ENCODE results near the gene AP3B1.

The AP3B1 gene, protein sequence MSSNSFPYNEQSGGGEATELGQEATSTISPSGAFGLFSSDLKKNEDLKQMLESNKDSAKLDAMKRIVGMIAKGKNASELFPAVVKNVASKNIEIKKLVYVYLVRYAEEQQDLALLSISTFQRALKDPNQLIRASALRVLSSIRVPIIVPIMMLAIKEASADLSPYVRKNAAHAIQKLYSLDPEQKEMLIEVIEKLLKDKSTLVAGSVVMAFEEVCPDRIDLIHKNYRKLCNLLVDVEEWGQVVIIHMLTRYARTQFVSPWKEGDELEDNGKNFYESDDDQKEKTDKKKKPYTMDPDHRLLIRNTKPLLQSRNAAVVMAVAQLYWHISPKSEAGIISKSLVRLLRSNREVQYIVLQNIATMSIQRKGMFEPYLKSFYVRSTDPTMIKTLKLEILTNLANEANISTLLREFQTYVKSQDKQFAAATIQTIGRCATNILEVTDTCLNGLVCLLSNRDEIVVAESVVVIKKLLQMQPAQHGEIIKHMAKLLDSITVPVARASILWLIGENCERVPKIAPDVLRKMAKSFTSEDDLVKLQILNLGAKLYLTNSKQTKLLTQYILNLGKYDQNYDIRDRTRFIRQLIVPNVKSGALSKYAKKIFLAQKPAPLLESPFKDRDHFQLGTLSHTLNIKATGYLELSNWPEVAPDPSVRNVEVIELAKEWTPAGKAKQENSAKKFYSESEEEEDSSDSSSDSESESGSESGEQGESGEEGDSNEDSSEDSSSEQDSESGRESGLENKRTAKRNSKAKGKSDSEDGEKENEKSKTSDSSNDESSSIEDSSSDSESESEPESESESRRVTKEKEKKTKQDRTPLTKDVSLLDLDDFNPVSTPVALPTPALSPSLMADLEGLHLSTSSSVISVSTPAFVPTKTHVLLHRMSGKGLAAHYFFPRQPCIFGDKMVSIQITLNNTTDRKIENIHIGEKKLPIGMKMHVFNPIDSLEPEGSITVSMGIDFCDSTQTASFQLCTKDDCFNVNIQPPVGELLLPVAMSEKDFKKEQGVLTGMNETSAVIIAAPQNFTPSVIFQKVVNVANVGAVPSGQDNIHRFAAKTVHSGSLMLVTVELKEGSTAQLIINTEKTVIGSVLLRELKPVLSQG

DNA sequence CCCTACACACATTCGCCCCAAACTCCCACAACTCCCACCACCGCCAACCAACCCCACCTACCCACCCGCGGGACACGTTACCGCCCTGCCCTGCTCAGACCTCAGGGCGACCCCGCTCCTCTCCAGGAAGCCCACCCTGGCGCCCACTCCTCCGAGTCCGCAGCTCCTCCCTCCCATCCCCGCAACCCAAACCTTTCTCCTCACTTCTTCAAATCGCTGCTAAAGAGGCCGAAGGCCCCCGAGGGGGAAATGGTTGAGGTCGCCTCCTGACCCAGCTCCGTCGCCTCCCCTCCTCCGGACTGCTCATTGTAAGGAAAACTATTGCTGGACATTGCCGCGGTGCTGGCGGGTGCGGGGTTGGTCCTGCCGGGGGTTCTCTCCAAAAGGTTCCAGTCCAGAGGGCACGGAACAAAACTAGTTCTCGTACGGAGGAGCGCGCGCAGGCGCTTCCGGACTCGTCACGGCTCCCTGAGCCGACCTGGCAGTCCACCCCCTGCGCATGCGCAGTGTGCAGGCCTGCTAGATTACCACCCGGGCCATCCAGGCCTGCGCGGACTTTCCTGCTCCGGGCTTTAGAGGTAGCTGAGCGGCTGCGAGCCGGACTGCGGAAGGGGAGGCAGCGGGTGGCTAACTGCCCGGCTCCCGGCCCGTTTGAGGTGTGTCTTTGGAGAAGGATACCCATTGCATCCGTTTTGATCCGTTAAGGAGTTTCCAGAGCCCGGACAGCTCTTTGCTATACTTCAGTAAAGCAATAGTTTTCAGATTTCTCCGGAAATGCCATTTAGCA is at the start of gene AP3B1:
Gene AP3B1 (minus strand): TSS at position 451 of the 787 bp plus-strand sequence. CDS start 119 bp downstream, at position 332.
- DNase-seq (ENCODE audit: extremely low read depth, low read depth), result peak; percentile 95
- H3K4me3 ChIP-seq (replicated peaks; ENCODE audit: low read depth, low read length), result peak within 1 kb of the TSS; percentile 88
- TF ChIP-seq, protein P1, sequence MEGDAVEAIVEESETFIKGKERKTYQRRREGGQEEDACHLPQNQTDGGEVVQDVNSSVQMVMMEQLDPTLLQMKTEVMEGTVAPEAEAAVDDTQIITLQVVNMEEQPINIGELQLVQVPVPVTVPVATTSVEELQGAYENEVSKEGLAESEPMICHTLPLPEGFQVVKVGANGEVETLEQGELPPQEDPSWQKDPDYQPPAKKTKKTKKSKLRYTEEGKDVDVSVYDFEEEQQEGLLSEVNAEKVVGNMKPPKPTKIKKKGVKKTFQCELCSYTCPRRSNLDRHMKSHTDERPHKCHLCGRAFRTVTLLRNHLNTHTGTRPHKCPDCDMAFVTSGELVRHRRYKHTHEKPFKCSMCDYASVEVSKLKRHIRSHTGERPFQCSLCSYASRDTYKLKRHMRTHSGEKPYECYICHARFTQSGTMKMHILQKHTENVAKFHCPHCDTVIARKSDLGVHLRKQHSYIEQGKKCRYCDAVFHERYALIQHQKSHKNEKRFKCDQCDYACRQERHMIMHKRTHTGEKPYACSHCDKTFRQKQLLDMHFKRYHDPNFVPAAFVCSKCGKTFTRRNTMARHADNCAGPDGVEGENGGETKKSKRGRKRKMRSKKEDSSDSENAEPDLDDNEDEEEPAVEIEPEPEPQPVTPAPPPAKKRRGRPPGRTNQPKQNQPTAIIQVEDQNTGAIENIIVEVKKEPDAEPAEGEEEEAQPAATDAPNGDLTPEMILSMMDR (IDR thresholded peaks at IDR 0.05; ENCODE audit: low read depth, low read length, missing control alignments), result no peak

DNA sequence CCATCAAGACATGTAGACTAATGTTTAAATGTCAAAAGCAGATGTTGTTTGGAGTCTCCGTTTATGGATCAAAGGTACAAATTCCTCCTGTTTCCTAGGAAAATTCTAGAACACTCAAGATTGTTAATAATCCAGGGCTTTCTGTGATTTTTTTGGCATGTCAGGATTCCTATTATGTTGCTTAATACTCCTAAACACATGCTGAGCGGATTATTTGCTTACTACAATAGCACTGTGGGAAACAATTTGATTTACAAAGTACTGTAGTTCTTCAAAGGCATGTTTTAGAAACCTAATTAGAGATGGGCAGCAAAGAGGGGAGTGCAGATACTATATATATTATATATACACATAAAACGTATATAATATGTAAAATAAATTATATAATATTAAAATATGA is 46.9 kb upstream of the AP3B1 start:
- no peak for DNase-seq (ENCODE audit: extremely low read depth, low read depth)
- TF ChIP-seq, protein P1 (IDR thresholded peaks at IDR 0.05; ENCODE audit: low read depth, low read length, missing control alignments), result no peak
- no peak overlapping the region for H3K4me3 ChIP-seq (replicated peaks; ENCODE audit: low read depth, low read length)

DNA sequence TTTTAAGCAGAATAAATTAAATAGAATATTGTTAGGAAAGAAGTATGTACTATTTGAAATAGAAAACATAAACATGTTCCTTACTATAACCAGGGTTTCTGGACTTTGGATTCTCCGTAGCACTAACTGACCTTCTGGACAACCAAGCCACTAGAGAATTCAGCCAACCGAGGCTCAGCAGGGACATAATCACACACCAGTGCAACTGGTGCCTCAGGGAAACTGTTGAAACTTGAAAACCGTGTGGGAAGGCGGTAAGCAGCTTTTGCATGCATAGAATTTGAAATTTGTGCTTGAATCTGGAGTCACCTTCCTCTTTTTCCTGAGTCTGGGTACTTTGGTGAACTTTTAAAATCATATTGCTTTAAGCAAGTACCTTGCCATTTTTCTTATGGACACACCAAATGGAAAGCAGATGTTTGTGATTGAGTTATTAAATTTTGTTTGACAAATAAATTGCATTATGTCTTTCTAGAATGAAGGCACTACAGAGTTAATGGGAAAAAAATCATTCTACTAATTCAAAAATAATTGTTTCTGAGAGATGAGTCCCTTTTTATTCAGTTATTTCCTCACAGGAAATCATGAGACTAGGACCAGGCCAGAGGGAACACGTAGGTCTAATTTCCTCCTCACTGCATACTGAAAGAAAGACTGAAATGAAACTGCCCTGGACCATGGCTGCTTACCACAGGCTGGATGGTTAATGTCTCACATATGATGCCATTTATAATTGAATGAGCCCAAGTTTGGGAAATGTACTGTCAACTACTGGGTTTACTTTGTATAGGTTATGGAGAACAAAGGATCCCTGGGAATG is 45.3 kb upstream of the AP3B1 start:
- TF ChIP-seq, protein P1 (IDR thresholded peaks at IDR 0.05; ENCODE audit: low read depth, low read length, missing control alignments), result no peak
- H3K4me3 ChIP-seq (replicated peaks; ENCODE audit: low read depth, low read length), result no peak overlapping the region
- DNase-seq (ENCODE audit: extremely low read depth, low read depth), result no peak

DNA sequence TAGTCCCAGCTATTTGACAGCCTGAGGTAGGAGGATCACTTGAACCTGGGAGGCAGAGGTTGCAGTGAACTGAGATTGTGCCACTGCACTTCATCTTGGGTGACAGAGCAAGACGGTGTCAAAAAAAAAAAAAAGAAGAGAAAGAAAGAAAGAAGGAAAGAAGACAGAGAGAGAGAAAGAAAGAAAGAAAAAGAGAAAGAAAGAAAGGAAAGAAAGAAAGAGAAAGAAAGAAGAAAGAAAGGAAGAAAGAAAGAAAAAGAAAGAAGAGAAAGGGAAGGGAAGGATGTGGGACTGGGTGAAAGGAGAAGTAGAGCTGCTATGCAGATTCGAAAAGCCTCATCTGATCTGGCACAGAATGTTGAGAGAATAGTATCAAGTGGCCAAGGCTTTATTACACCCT is 42.2 kb upstream of the AP3B1 start:
- TF ChIP-seq, protein P1 (IDR thresholded peaks at IDR 0.05; ENCODE audit: low read depth, low read length, missing control alignments), result no peak
- no peak overlapping the region for H3K4me3 ChIP-seq (replicated peaks; ENCODE audit: low read depth, low read length)
- no peak for DNase-seq (ENCODE audit: extremely low read depth, low read depth)

DNA sequence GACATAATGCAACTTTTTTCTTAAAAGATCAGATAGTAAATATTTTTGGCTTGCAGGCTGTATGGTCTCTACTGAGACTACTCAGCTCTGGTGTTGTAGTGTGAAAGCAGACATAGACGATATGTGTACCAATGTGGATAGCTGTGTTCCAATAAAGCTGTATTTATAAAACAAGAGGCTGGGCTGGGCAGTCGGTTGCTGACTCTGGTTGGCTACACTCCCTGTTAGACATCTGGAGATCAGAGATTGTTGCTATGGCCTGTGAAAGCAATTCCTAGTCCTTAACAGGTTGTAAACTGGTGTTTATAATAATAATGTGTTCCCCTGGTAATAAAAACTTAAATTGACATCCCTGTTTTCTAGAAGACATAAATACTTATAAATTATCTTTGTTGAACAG is 41.5 kb upstream of the AP3B1 start:
- no peak for DNase-seq (ENCODE audit: extremely low read depth, low read depth)
- H3K4me3 ChIP-seq (replicated peaks; ENCODE audit: low read depth, low read length), result no peak overlapping the region
- TF ChIP-seq, protein P1 (IDR thresholded peaks at IDR 0.05; ENCODE audit: low read depth, low read length, missing control alignments), result no peak

Measured in HFF-Myc (cell line).